Mesothelial cell of epicardium (in vitro differentiated cells): Measurements from ENCODE around the gene MYG1. TPM values are rescaled to one million over a fixed set of nuclear protein-coding genes. Genes with fewer than 3 reads are reported as not detected.
A peak's percentile ranks its signal among the peaks of the same experiment; 100 is the strongest.

Experiments
- DNase-seq, 2 experiments: peaks; one replicate each; pipeline ENCODE4 v3.0.0; 2021; ENCODE audit warnings: low spot score in 2 of 2; ENCODE audit not compliant: unreplicated experiment in 2 of 2
- H3K27ac Mint-ChIP-seq: 2 replicates; pipeline ENCODE4 v1.8.0; 2021; ENCODE audit warnings: mixed read lengths
- H3K27me3 Mint-ChIP-seq: 2 replicates; pipeline ENCODE4 v1.8.0; 2021; ENCODE audit warnings: low read depth, mixed read lengths
- H3K36me3 Mint-ChIP-seq: 2 replicates; pipeline ENCODE4 v1.8.0; 2021; ENCODE audit warnings: mixed read lengths
- H3K4me1 Mint-ChIP-seq: 2 replicates; pipeline ENCODE4 v1.8.0; 2021; ENCODE audit warnings: mixed read lengths
- H3K4me3 Mint-ChIP-seq: 2 replicates; pipeline ENCODE4 v1.8.0; 2021; ENCODE audit warnings: mild to moderate bottlenecking, moderate library complexity, mixed read lengths
- H3K9me3 Mint-ChIP-seq: 2 replicates; pipeline ENCODE4 v1.8.0; 2021; ENCODE audit warnings: mixed read lengths
- total RNA-seq: library from RNA; stranded (reverse); gene quantifications from 3 replicates; pipeline ENCODE4 v1.2.1, GENCODE V29; 2021
- TF ChIP-seq, protein P1 (sequence below): fragments of 200-600 bp; sonication (generic); IDR thresholded peaks from one replicate; pipeline ENCODE4 v1.5.0; 2021; ENCODE audit warnings: antibody characterized with exemption; ENCODE audit not compliant: unreplicated experiment

MYG1 gene
- total RNA-seq, 1 donor from 2014 or later, result 55.9 TPM

DNA sequence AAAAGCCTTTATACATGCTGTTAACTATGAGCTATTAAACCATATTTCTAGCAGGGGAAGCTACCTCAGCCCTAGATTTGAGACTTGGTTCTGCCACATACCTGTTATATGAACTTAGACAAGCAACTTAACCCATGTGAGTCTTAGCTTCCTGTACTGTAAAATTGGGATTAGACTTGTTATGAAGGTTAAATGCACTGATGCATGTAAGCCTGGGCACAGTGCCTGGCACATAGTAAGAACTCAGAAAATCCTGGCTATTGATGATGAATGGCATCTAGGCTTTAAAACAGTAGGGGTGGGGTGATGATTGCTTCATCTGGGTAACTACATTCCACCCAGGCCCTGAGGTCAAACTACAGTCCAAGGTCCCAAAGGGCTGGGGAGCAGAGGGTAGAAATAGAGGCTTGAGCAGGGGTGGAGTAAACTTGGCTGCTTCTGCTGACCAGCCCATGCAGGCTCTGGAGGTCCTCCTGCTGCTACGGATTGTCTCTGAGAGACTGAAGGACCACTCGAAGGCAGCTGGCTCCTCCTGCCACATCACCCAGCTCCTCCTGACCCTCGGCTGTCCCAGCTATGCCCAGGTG is 20.1 kb upstream of the MYG1 start:
- Mint-ChIP-seq H3K36me3 (peaks cover 14% of the 10 kb centered on the region), H3K4me3 (no peak overlapping the region), H3K4me1 (no peaks in the 10 kb centered on the region), H3K9me3 (no peaks in the 10 kb centered on the region), H3K27me3 (no peaks in the 10 kb centered on the region), H3K27ac (no peak overlapping the region)
- TF ChIP-seq, protein P1, sequence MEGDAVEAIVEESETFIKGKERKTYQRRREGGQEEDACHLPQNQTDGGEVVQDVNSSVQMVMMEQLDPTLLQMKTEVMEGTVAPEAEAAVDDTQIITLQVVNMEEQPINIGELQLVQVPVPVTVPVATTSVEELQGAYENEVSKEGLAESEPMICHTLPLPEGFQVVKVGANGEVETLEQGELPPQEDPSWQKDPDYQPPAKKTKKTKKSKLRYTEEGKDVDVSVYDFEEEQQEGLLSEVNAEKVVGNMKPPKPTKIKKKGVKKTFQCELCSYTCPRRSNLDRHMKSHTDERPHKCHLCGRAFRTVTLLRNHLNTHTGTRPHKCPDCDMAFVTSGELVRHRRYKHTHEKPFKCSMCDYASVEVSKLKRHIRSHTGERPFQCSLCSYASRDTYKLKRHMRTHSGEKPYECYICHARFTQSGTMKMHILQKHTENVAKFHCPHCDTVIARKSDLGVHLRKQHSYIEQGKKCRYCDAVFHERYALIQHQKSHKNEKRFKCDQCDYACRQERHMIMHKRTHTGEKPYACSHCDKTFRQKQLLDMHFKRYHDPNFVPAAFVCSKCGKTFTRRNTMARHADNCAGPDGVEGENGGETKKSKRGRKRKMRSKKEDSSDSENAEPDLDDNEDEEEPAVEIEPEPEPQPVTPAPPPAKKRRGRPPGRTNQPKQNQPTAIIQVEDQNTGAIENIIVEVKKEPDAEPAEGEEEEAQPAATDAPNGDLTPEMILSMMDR, result no peak
- no peak for DNase-seq

DNA sequence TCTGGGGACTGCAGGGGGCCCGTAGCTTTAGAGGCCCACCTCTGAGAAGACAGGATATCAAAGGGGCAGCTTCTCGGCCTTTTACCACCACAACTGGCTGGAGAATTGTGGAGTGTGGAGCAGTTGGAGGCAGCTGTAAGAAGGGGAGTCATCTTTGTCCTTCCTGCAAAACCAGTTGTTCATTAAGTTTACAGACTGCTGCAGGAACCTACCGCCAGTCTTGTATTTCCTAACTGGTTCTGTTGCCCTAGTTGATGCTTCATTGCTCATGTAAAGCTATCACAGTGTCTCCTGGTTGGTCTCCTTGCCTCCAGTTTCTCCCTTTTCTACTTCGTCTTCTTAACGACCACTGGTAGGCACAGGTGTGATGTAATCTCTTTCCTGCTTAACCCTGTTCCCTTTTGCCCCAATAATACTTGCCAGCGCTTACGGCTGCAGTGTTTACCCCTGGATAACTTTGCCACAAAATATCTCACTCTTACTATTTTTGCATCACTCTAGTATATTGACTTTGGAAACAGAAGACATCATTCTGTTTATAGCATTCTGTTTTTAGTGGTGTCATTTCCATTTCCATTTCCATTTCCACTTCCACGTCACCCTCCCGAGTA is 19.5 kb upstream of the MYG1 start:
- H3K4me1 Mint-ChIP-seq, result no peaks in the 10 kb centered on the region
- H3K27me3 Mint-ChIP-seq, result no peaks in the 10 kb centered on the region
- H3K36me3 Mint-ChIP-seq, result peaks cover 14% of the 10 kb centered on the region
- no peaks in the 10 kb centered on the region for H3K9me3 Mint-ChIP-seq
- TF ChIP-seq, protein P1, result no peak
- DNase-seq, result no peak
- H3K27ac Mint-ChIP-seq, result no peak overlapping the region
- H3K4me3 Mint-ChIP-seq, result no peak overlapping the region

DNA sequence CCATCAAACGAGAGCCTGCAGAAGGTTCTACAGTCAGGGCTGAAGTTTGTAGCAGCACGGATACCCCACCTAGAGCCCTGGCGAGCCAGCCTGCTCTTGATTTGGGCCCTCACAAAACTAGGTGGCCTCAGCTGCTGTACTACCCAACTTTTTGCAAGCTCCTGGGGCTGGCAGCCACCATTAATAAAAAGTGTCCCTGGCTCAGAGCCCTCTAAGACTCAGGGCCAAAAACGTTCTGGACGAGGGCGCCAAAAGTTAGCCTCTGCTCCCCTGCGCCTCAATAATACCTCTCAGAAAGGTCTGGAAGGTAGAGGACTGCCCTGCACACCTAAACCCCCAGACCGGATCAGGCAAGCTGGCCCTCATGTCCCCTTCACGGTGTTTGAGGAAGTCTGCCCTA is 13.0 kb upstream of the MYG1 start:
- TF ChIP-seq, protein P1, result no peak
- Mint-ChIP-seq H3K27ac (no peak overlapping the region), H3K36me3 (peaks cover 14% of the 10 kb centered on the region), H3K9me3 (no peaks in the 10 kb centered on the region), H3K27me3 (no peaks in the 10 kb centered on the region), H3K4me3 (no peak overlapping the region), H3K4me1 (no peaks in the 10 kb centered on the region)
- DNase-seq, result no peak

DNA sequence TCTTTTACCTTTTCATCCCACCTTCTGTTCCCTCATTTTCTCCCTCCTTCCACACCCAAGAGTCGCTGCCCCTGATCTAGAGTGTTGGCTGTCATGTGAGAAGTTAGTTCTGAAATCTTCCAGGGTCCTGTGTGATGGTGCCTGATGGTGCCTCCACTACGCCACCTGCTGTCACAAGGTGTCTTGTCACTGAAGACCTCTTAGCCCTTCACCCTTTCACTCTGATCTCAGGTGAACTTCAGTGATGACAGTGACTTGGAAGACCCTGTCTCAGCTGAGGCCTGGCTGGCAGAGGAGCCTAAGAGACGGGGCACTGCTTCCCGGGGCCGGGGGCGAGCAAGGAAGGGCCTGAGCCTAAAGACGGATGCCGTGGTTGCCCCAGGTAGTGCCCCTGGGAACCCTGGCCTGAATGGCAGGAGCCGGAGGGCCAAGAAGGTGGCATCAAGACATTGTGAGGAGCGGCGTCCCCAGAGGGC is 11.7 kb upstream of the MYG1 start:
- TF ChIP-seq, protein P1, result peak; percentile 51
- Mint-ChIP-seq H3K27ac (no peak overlapping the region), H3K4me3 (no peak overlapping the region), H3K36me3 (peaks cover 16% of the 10 kb centered on the region), H3K4me1 (no peaks in the 10 kb centered on the region), H3K9me3 (no peaks in the 10 kb centered on the region), H3K27me3 (no peaks in the 10 kb centered on the region)
- DNase-seq, result peak in 1 of 2 experiments; percentile 53

DNA sequence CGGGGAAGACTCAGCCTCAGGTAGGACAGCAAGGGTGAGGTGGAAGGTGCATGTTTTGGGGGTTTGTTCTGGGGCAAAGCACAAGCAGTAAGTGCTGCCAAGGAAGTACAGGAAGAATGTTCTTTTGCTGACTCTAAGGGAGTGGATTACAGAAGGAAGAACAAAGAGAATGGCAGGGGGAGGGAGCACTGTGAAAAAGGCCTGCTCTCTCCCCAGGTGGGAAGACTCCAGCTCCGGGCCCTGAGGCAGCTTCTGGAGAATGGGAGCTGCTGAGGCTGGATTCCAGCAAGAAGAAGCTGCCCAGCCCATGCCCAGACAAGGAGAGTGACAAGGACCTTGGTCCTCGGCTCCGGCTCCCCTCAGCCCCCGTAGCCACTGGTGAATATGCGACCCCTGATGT is 11.2 kb upstream of the MYG1 start:
- no peak for DNase-seq
- Mint-ChIP-seq H3K27ac (no peak overlapping the region), H3K36me3 (peaks cover 14% of the 10 kb centered on the region), H3K9me3 (no peaks in the 10 kb centered on the region), H3K27me3 (no peaks in the 10 kb centered on the region), H3K4me1 (no peaks in the 10 kb centered on the region), H3K4me3 (no peak overlapping the region)
- TF ChIP-seq, protein P1, result no peak
